Stomach (tissue), 9 donors: ENCODE data around the gene MAPK1. TPM values are rescaled to one million over a fixed set of nuclear protein-coding genes. Genes with fewer than 3 reads are reported as not detected.
A peak's percentile ranks its signal among the peaks of the same experiment; 100 is the strongest.
"Not testable (repeated sequence)": the region's sequence is repeated elsewhere in the genome, so short reads cannot be mapped to it uniquely, and the experiment has no call there.

Experiments
- DNase-seq, 2 donors: peaks; one replicate each; pipeline versions ENCODE4 v3.0.0 to v3.0.0-alpha.2; 2013 to 2019
- H3K27ac ChIP-seq, 5 donors: fragments of 200-600 bp in 4 of 5; sonication (generic) in 4 of 5; one replicate each; pipeline ENCODE4 v1.5.1; 2013 to 2019; ENCODE audit warnings: mild to moderate bottlenecking in 1 of 5, moderate library complexity in 1 of 5
- H3K27me3 ChIP-seq, 3 donors: fragments of 200-600 bp; sonication (generic); one replicate each; pipeline ENCODE4 v1.5.1; 2017 to 2019; ENCODE audit warnings: mixed run types in 1 of 3
- H3K36me3 ChIP-seq, 4 donors: fragments of 200-600 bp; sonication (generic); 1 replicate in 3 of 4; 2 replicates in 1 of 4; pipeline ENCODE4 v1.5.1; 2016 to 2019
- H3K4me1 ChIP-seq, 4 donors: fragments of 200-600 bp; sonication (generic); one replicate each; pipeline ENCODE4 v1.5.1; 2016 to 2019
- H3K4me3 ChIP-seq, 4 donors: fragments of 200-600 bp; sonication (generic) in 3 of 4; one replicate each; pipeline ENCODE4 v1.5.1; 2016 to 2019; ENCODE audit warnings: mild to moderate bottlenecking in 1 of 4
- H3K9me3 ChIP-seq, 4 donors: fragments of 200-600 bp; sonication (generic); one replicate each; pipeline ENCODE4 v1.5.1; 2016 to 2019
- EP300 ChIP-seq: sonication (generic); formaldehyde crosslinking; IDR thresholded peaks from one replicate; pipeline ENCODE4 v1.6.1; 2017; ENCODE audit warnings: antibody characterized with exemption
- POLR2A ChIP-seq, 4 donors: fragments of 450-650 bp; IDR thresholded peaks; one replicate each; pipeline ENCODE4 v1.6.1; 2016; ENCODE audit warnings: antibody characterized with exemption in 4 of 4, control low read depth in 2 of 4, mild to moderate bottlenecking in 1 of 4, moderate library complexity in 1 of 4
- POLR2AphosphoS5 ChIP-seq, 3 donors: sonication (generic); formaldehyde crosslinking; IDR thresholded peaks; one replicate each; pipeline ENCODE4 v1.6.1; 2016; ENCODE audit warnings: antibody characterized with exemption in 3 of 3
- WGBS, 5 donors: extraction: QIAGEN DNeasy Blood & Tissue Kit in 3 of 5; methylation state at CpG; one replicate each; pipeline versions ENCODE4 v1.1.5 to v1.1.7; 2013 to 2018; 5-methylcytosine and 5-hydroxymethylcytosine counted together
- intact Hi-C: fragments of 100-400 bp; cut with DNase I; formaldehyde crosslinking; loops from one replicate; pipeline ENCODE4 v1.15.1; 2023; ENCODE audit warnings: low total_unique reads
- polyA plus RNA-seq, 3 donors: library from polyadenylated mRNA; stranded (reverse); fragments of 200-250 nt; gene quantifications; one replicate each; pipeline ENCODE4 v1.2.3, GENCODE V29; 2013
- total RNA-seq, 5 donors: library from RNA; depleted of rRNA; stranded (reverse); fragments of >200 nt; gene quantifications; one replicate each; pipeline versions ENCODE4 v1.1.0 to v1.2.3, GENCODE V29; 2014 to 2016
- TF ChIP-seq, protein P1 (sequence below), 7 experiments: fragments of 450-650 bp in 4 of 7; fragments of 200-600 bp in 3 of 7; sonication (generic) in 3 of 7; IDR thresholded peaks; one replicate each; pipeline ENCODE4 v1.5.1; 2016 to 2019; ENCODE audit warnings: antibody characterized with exemption in 7 of 7, control low read depth in 2 of 7, mild to moderate bottlenecking in 1 of 7
- donor health status: healthy with polysubstance abuse.
- donor health status: Bipolar disorder and iron deficiency.
- donor health status: healthy.

The MAPK1 gene
- total and polyA plus RNA-seq, 8 donors = 10.4 to 81.6 (median 44.2) TPM

DNA sequence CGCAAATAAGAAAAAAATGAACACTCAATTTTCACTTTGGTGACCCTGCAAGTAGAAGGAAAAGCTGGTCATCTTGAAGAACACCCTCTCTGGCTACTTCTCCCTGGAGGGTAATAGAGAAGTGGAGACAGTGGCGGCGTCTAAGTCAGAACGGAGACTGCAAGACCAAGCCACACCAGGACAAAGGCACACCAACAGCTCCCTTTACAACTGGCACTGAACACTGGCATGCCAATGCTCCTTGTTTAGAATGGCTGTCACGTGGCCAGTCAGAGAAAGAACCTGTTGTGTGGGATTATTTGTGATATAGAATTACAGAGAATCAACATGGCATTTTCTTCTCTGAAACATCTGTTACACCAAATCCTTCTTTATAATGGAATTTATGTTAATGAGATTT is 70.6 kb downstream of the MAPK1 start:
- peak; percentile 33 to 75 for DNase-seq
- Histone ChIP-seq H3K27ac (peak overlapping the region in 4 of 5 donors; percentile 10 to 75 (median 32)), H3K4me1 (peaks cover 6 to 29% (median 16%) of the 10 kb centered on the region in 4 donors), H3K27me3 (no peaks in the 10 kb centered on the region), H3K9me3 (no peaks in the 10 kb centered on the region), H3K36me3 (peaks cover 17 to 92% (median 82%) of the 10 kb centered on the region in 4 donors), H3K4me3 (no peak overlapping the region)
- intact Hi-C loops = no loop called here
- WGBS, 5 donors = 43 to 73% (median 53%) methylated on average over 4 to 5 of the region's 5 CpGs
- TF ChIP-seq, protein P1, sequence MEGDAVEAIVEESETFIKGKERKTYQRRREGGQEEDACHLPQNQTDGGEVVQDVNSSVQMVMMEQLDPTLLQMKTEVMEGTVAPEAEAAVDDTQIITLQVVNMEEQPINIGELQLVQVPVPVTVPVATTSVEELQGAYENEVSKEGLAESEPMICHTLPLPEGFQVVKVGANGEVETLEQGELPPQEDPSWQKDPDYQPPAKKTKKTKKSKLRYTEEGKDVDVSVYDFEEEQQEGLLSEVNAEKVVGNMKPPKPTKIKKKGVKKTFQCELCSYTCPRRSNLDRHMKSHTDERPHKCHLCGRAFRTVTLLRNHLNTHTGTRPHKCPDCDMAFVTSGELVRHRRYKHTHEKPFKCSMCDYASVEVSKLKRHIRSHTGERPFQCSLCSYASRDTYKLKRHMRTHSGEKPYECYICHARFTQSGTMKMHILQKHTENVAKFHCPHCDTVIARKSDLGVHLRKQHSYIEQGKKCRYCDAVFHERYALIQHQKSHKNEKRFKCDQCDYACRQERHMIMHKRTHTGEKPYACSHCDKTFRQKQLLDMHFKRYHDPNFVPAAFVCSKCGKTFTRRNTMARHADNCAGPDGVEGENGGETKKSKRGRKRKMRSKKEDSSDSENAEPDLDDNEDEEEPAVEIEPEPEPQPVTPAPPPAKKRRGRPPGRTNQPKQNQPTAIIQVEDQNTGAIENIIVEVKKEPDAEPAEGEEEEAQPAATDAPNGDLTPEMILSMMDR (IDR thresholded peaks at IDR 0.05) = no peak
- TF ChIP-seq POLR2A (IDR thresholded peaks at IDR 0.05) (no peak), POLR2AphosphoS5 (IDR thresholded peaks at IDR 0.05) (peak in 2 of 3 donors; percentile 49 to 69), EP300 (no peak)

- Histone ChIP-seq H3K27me3 (no peaks in the 10 kb centered on the region), H3K27ac (peak overlapping the region in 2 of 5 donors; percentile 19 to 45), H3K4me3 (no peak overlapping the region), H3K9me3 (no peaks in the 10 kb centered on the region), H3K36me3 (peaks cover 17 to 92% (median 80%) of the 10 kb centered on the region in 4 donors), H3K4me1 (peaks cover 6 to 35% (median 22%) of the 10 kb centered on the region in 4 donors)
- WGBS, 5 donors = 72 to 95% (median 91%) methylated on average over 3 of the region's 3 CpGs
- TF ChIP-seq, protein P1 (IDR thresholded peaks at IDR 0.05) = no peak
- TF ChIP-seq POLR2AphosphoS5 (IDR thresholded peaks at IDR 0.05) = no peak
- no peak for TF ChIP-seq POLR2A (IDR thresholded peaks at IDR 0.05)
- no peak for TF ChIP-seq EP300
- DNase-seq = no peak
- intact Hi-C loops = no loop called here
Observed at GRCh38 chr22:21796231-21796630, 71.2 kb downstream of the MAPK1 start.

GRCh38 chr22:21793716-21794115 is 73.7 kb downstream of the MAPK1 start:
- H3K27ac ChIP-seq, DNase-seq, H3K9me3 ChIP-seq, intact Hi-C loops, H3K27me3 ChIP-seq, H3K4me3 ChIP-seq: not testable (repeated sequence)
- Histone ChIP-seq H3K4me1 (peaks cover 8 to 49% (median 30%) of the 10 kb centered on the region in 4 donors), H3K36me3 (peaks cover 18 to 87% (median 72%) of the 10 kb centered on the region in 4 donors)
- 97 to 99% (median 98%) methylated on average over 10 of the region's 10 CpGs for WGBS, 5 donors

DNA sequence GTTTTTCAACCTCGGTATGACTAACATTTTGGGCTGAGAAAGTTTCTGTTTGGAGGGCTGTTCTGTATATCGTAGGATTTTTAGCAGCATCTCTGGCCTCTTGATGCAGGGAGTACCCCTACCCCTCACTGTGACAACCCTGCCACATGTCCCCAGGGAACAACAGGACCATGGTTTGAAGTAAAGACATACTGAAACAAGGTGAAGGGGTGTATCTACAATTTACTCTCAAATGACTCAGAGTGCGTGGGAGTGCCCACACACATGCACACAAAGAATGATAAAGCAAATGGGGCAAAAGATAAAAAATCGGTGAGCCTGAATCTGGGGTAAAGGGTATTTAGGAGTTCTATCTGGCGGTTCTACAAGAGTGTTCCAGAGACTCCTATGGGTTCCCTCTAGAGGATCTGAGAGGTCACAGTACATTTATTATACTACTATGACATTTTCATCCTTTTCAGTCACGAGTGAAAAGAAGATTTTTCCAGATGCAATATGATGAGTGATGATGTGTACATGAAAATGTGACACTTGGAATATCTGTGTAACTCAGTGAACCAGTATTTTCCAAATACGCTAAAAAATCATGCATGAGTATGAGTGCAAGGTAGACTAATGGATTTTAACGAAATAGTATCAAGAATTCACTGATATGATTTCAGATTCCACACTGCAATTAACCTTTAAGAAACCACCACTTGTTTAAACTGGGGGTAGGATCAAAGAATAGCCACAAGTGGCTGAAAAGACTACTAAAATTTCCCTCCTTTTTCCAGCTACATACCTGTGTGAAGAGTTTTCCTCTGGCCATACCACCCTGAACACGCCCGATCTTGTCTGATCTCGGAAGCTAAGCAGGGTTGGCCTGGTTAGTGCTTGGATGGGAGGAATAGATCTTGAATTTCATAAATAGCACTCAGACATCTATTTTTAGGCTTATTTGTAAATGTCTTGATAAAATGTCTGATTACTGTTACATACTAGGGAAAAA is 75.5 kb downstream of the MAPK1 start:
- Histone ChIP-seq H3K27me3 (no peaks in the 10 kb centered on the region), H3K4me1 (peaks cover 16 to 50% (median 30%) of the 10 kb centered on the region in 4 donors), H3K27ac (peak overlapping the region; percentile 16 to 62 (median 25)), H3K9me3 (no peaks in the 10 kb centered on the region), H3K4me3 (no peak overlapping the region), H3K36me3 (peaks cover 9 to 90% (median 73%) of the 10 kb centered on the region in 4 donors)
- TF ChIP-seq, protein P1 (IDR thresholded peaks at IDR 0.05) = no peak
- TF ChIP-seq POLR2AphosphoS5 (IDR thresholded peaks at IDR 0.05) (peak in 1 of 3 donors; percentile 44), POLR2A (IDR thresholded peaks at IDR 0.05) (no peak), EP300 (no peak)
- peak in 1 of 2 donors; percentile 46 for DNase-seq
- intact Hi-C loops = no loop called here
- 53 to 65% (median 61%) methylated on average over 11 of the region's 11 CpGs for WGBS, 5 donors

GRCh38 chr22:21790849-21791610 is 76.4 kb downstream of the MAPK1 start:
- peak overlapping the region; percentile 7 to 81 (median 37) for H3K27ac ChIP-seq
- H3K27me3 ChIP-seq, H3K4me3 ChIP-seq, DNase-seq, intact Hi-C loops, H3K9me3 ChIP-seq: not testable (repeated sequence)
- H3K36me3 ChIP-seq = peaks cover 9 to 81% (median 66%) of the 10 kb centered on the region in 4 donors
- 89 to 93% (median 93%) methylated on average over 11 of the region's 11 CpGs for WGBS, 5 donors
- peaks cover 16 to 46% (median 26%) of the 10 kb centered on the region in 4 donors for H3K4me1 ChIP-seq
